Progenitor cell of endocrine pancreas (in vitro differentiated cells): Measurements from ENCODE around the gene PCDHGA11. TPM values are rescaled to one million over a fixed set of nuclear protein-coding genes. Genes with fewer than 3 reads are reported as not detected.
"Not testable (repeated sequence)": the region's sequence is repeated elsewhere in the genome, so short reads cannot be mapped to it uniquely, and the experiment has no call there.

ENCODE experiments used
- DNase-seq: peaks from one replicate; pipeline ENCODE4 v3.0.0; 2021; ENCODE audit warnings: low spot score; ENCODE audit not compliant: unreplicated experiment
- H3K27ac Mint-ChIP-seq: 2 replicates; pipeline ENCODE4 v1.8.0; 2021; ENCODE audit warnings: mild to moderate bottlenecking, moderate library complexity, mixed read lengths
- H3K27me3 Mint-ChIP-seq: 2 replicates; pipeline ENCODE4 v1.8.0; 2021; ENCODE audit warnings: mixed read lengths
- H3K36me3 Mint-ChIP-seq: 2 replicates; pipeline ENCODE4 v1.8.0; 2022; ENCODE audit warnings: mixed read lengths; ENCODE audit not compliant: insufficient read depth
- H3K4me1 Mint-ChIP-seq: 2 replicates; pipeline ENCODE4 v1.8.0; 2021; ENCODE audit warnings: low read depth, mixed read lengths
- H3K4me3 Mint-ChIP-seq: 2 replicates; pipeline ENCODE4 v1.8.0; 2021; ENCODE audit warnings: low read depth, mild to moderate bottlenecking, moderate library complexity, mixed read lengths
- H3K9me3 Mint-ChIP-seq: 2 replicates; pipeline ENCODE4 v1.8.0; 2021; ENCODE audit warnings: low read depth, mixed read lengths
- CTCF ChIP-seq: fragments of 200-600 bp; sonication (generic); IDR thresholded peaks from one replicate; pipeline ENCODE4 v1.5.0; 2021; ENCODE audit warnings: antibody characterized with exemption, mild to moderate bottlenecking; ENCODE audit not compliant: unreplicated experiment
- total RNA-seq: library from RNA; stranded (reverse); gene quantifications from 2 replicates; pipeline ENCODE4 v1.2.1, GENCODE V29; 2021

Gene PCDHGA11
- total RNA-seq, 1 donor from 2014 or later = 3.1 TPM

- H3K4me1 Mint-ChIP-seq = peaks cover 2% of the 10 kb centered on the region
- H3K27me3 Mint-ChIP-seq = no peaks in the 10 kb centered on the region
- peaks cover 57% of the 10 kb centered on the region for H3K36me3 Mint-ChIP-seq
- no peak for TF ChIP-seq CTCF
- no peak overlapping the region for H3K4me3 Mint-ChIP-seq
- DNase-seq = no peak
- H3K27ac Mint-ChIP-seq = peak overlapping the region; percentile 93
- peaks cover 44% of the 10 kb centered on the region for H3K9me3 Mint-ChIP-seq
These were observed 11.1 kb upstream of the PCDHGA11 start for GRCh38 chr5:141409598-141410306.

- H3K27me3 Mint-ChIP-seq = no peaks in the 10 kb centered on the region
- peaks cover 2% of the 10 kb centered on the region for H3K4me1 Mint-ChIP-seq
- H3K36me3 Mint-ChIP-seq = peaks cover 62% of the 10 kb centered on the region
- no peak for DNase-seq
- no peak for TF ChIP-seq CTCF
- H3K9me3 Mint-ChIP-seq = peaks cover 48% of the 10 kb centered on the region
- H3K27ac Mint-ChIP-seq = no peak overlapping the region
- no peak overlapping the region for H3K4me3 Mint-ChIP-seq
These were observed 9.3 kb upstream of the PCDHGA11 start for GRCh38 chr5:141411575-141411974.

GRCh38 chr5:141412854-141413539, 7.9 kb upstream of the PCDHGA11 start, which contains the start of gene PCDHGA10:
Gene PCDHGA10, plus strand, starts transcription at chr5:141412987. Its CDS starts 189 bp downstream, at chr5:141413176.
- H3K27me3 Mint-ChIP-seq = no peaks in the 10 kb centered on the region
- peaks cover 2% of the 10 kb centered on the region for H3K4me1 Mint-ChIP-seq
- peaks cover 63% of the 10 kb centered on the region for H3K36me3 Mint-ChIP-seq
- DNase-seq = no peak
- peak; percentile 68 for TF ChIP-seq CTCF
- H3K9me3 Mint-ChIP-seq = peaks cover 45% of the 10 kb centered on the region
- peak within 1 kb of the TSS; percentile 96 for H3K27ac Mint-ChIP-seq
- peak within 1 kb of the TSS; percentile 80 for H3K4me3 Mint-ChIP-seq

- Mint-ChIP-seq H3K4me1 (no peaks in the 10 kb centered on the region), H3K4me3 (peak overlapping the region; percentile 80), H3K36me3 (peaks cover 66% of the 10 kb centered on the region), H3K27me3 (no peaks in the 10 kb centered on the region), H3K9me3 (peaks cover 48% of the 10 kb centered on the region), H3K27ac (peak overlapping the region; percentile 96)
- DNase-seq = no peak
- no peak for TF ChIP-seq CTCF
These were observed 7.2 kb upstream of the PCDHGA11 start for GRCh38 chr5:141413540-141414069.

- H3K4me1 Mint-ChIP-seq, DNase-seq, H3K4me3 Mint-ChIP-seq, H3K27me3 Mint-ChIP-seq: not testable (repeated sequence)
- Mint-ChIP-seq H3K9me3 (peaks cover 45% of the 10 kb centered on the region), H3K27ac (peak overlapping the region; percentile 39), H3K36me3 (peaks cover 63% of the 10 kb centered on the region)
These were observed 6.1 kb upstream of the PCDHGA11 start for GRCh38 chr5:141414548-141415274.

GRCh38 chr5:141415275-141415618, 5.6 kb upstream of the PCDHGA11 start:
- not testable (repeated sequence) for DNase-seq, H3K27ac Mint-ChIP-seq, H3K4me1 Mint-ChIP-seq, H3K4me3 Mint-ChIP-seq, H3K27me3 Mint-ChIP-seq
- Mint-ChIP-seq H3K36me3 (peaks cover 65% of the 10 kb centered on the region), H3K9me3 (peaks cover 46% of the 10 kb centered on the region)
